Activated naive CD8-positive, alpha-beta T cell treated with anti-CD3 and anti-CD28 coated beads, Interleukin-2, amount 50 U/mL, for 16 hours (primary cell): ENCODE measurements around the gene TUBB4B.

Experiments used
- DNase-seq: peaks from one replicate; pipeline ENCODE4 v3.0.0-alpha.2; 2020; ENCODE audit warnings: low read depth, low spot score

The TUBB4B gene

DNA sequence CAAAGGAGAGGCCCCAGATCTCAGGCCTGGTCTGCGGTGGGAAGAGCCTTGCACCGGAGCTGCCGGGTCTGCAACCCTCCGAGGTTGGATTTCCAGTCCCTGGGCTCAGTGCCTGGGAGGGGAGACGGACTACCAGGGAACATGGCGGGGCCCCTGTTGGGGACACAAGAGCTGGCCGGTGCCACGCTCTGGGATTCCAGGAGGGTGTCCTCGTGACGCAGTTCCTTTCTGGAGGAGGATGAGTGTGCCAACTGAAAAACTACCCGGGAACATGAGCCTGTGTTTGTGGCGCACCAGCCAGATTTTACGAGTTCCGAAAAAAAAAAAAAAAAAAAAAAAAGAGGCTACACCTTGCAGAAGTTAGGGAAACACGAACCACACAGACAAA is 52.0 kb downstream of the TUBB4B start:
- no peak for DNase-seq
